Stimulated activated CD4-positive, alpha-beta T cell treated with anti-CD3 and anti-CD28 coated beads, Interleukin-12 subunit alpha, Interleukin-12 subunit beta, amount 100 ng/mL, for 24 hours (primary cell): ENCODE data around the gene PIK3R5.
"Not testable (repeated sequence)": the region's sequence is repeated elsewhere in the genome, so short reads cannot be mapped to it uniquely, and the experiment has no call there.

Experiments
- DNase-seq, 2 experiments: peaks; one replicate each; pipeline ENCODE4 v3.0.0-alpha.2; 2020; ENCODE audit warnings: low read depth in 2 of 2

PIK3R5 gene, protein sequence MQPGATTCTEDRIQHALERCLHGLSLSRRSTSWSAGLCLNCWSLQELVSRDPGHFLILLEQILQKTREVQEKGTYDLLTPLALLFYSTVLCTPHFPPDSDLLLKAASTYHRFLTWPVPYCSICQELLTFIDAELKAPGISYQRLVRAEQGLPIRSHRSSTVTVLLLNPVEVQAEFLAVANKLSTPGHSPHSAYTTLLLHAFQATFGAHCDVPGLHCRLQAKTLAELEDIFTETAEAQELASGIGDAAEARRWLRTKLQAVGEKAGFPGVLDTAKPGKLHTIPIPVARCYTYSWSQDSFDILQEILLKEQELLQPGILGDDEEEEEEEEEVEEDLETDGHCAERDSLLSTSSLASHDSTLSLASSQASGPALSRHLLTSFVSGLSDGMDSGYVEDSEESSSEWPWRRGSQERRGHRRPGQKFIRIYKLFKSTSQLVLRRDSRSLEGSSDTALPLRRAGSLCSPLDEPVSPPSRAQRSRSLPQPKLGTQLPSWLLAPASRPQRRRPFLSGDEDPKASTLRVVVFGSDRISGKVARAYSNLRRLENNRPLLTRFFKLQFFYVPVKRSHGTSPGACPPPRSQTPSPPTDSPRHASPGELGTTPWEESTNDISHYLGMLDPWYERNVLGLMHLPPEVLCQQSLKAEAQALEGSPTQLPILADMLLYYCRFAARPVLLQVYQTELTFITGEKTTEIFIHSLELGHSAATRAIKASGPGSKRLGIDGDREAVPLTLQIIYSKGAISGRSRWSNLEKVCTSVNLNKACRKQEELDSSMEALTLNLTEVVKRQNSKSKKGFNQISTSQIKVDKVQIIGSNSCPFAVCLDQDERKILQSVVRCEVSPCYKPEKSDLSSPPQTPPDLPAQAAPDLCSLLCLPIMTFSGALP

GRCh38 chr17:8965394-8966168, at the start of gene PIK3R5:
Gene PIK3R5 (minus strand): TSS chr17:8965707. CDS start chr17:8911494, 54,213 bp downstream.
- peak; percentile 60 to 78 for DNase-seq

- DNase-seq: no peak
These were observed 45.5 kb upstream of the PIK3R5 start for GRCh38 chr17:9011001-9011400.

GRCh38 chr17:9009737-9010136, 44.2 kb upstream of the PIK3R5 start:
- no peak for DNase-seq

GRCh38 chr17:9009096-9009495, 43.6 kb upstream of the PIK3R5 start:
- no peak for DNase-seq

DNA sequence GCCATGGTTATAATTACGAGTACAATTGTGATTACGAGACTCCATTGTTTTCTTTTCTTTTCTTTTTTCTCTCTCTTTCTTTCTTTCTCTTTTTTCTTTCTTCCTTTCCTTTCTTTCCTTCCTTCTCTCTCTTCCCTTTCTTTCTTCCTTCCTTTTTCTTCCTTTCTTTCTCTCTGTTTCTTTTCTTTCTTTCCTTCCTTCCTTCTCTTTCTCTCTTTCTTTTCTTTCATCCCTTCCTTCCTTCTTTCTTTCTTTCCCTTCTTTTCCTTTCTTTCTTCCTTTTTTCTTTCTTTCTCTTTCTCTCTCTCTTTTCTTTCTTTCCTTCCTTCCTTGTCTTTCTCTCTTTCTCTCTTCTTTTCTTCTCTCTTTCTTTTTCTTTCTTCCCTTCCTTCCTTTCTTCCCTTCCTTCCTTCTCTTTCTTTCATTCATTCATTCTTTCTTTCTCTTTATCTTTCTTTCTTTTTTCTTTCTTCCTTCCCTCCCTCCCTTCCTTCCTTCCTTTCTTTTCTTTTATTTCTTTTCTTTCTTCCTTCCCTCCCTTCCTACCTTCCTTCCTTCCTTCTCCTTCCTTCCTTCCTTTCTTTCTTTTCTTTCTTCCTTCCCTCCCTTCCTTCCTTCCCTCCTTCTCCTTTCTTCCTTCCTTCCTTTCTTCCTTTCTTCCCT, 41.7 kb upstream of the PIK3R5 start:
- DNase-seq: no peak

DNA sequence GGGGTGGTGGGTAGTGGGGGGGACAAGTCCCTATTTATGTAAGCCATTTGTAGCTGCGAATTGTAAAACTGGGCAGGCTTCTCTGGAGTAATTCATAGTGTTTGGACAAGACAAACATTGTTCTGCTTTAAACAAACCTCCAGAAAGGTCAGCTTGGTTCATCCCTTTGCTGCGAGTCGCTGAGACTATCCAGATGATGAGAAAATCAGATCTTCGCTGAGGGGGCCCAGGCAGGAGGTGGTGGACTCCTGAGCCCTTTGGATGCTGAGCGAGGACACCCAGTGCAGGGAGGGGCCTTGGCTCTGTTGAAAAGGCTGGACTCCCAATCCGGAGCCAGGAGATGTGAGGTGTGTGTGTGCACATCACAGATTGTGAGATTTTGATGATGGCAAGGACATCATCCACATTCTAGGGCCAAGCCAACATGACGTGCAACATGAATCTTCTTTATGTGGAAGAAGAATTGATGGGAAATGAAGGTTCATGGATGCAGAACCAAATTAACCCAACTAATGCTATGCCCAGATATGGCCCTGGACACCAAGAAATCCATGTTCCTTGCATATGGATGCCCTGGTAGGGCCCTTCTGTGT, 40.8 kb upstream of the PIK3R5 start:
- no peak for DNase-seq

DNA sequence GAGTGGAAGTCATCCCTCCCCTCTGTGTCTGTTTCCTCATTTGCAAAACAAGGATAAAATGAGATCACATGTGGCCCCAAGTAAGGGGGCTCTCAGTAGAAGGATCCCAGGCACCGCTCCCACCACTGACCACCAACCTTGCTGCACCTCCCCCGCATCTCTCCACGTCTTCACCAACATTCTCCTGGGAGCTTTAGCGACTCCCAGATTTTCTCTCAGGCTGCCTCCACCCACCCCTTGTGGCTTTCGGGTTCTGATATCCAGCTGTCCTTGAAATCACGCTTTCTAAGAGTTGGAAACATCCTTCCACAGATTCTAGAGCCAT, 39.4 kb upstream of the PIK3R5 start:
- DNase-seq: no peak

GRCh38 chr17:9004132-9004960, 38.8 kb upstream of the PIK3R5 start:
- no peak for DNase-seq

GRCh38 chr17:9003355-9004131, 38.0 kb upstream of the PIK3R5 start:
- DNase-seq: no peak

DNA sequence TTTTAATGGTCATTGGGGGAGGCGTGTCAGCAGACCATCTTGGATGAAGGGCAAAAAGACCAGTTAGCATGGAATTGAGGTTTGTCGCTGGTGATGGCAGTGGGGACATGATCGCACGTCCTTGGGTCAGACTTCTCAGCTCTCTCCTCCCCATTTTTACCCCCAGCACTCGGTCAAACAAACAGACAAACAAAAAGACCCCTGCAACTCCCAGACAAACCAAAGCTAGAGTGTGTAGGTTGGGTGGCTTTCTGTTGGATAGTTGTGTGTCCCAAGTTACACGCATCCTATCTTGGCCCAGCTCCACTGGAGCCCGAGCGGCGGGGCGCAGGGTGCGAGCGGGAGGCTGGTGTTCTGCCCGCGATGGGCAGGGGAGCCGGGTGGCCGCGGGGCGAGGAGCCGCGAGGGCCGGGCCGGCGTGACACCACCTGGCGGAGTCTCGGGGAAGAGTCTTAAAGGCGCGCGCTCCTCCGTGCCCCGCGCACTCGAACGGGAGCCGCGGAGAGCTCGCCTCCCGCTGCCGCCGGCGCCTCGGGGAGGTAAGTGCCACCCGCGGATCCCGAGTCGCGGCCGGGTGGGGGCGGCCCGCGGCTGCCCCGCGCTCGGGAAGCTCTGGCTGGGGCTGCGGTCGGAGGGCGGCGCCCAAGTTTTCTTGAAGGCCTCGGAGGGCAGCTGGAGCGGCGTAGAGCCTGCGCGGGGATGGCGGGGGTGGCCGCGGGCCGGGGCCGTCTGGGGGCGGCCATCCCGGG, 37.3 kb upstream of the PIK3R5 start:
- DNase-seq: no peak

GRCh38 chr17:9002227-9002605, 36.7 kb upstream of the PIK3R5 start:
- DNase-seq: no peak

DNA sequence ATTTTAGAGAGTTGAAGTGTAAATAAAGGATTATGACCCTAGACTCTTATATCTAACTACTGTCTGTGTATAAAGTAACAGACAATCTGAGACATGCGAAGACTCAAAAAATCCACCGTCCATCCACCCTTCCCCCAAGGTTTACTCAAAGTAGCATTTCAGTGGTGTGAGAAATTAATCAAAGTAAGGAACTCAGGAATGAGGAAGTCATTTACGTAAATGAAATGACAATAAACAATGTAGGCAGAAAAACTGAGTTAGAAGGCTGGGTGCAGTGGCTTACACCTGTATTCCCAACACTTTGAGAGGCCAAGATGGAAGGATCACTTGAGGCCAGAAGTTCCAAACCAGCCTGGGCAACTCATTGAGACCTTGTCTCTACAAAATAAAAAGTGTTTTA, 36.1 kb upstream of the PIK3R5 start:
- DNase-seq: no peak

GRCh38 chr17:8997994-8998628, 32.6 kb upstream of the PIK3R5 start:
- DNase-seq: peak; percentile 61 to 68

GRCh38 chr17:8995711-8996110, 30.2 kb upstream of the PIK3R5 start:
- DNase-seq: no peak

- DNase-seq: peak; percentile 39 to 71
These were observed 28.8 kb upstream of the PIK3R5 start for GRCh38 chr17:8994319-8994718.

GRCh38 chr17:8991514-8992285, 26.2 kb upstream of the PIK3R5 start:
- peak; percentile 20 to 61 for DNase-seq

DNA sequence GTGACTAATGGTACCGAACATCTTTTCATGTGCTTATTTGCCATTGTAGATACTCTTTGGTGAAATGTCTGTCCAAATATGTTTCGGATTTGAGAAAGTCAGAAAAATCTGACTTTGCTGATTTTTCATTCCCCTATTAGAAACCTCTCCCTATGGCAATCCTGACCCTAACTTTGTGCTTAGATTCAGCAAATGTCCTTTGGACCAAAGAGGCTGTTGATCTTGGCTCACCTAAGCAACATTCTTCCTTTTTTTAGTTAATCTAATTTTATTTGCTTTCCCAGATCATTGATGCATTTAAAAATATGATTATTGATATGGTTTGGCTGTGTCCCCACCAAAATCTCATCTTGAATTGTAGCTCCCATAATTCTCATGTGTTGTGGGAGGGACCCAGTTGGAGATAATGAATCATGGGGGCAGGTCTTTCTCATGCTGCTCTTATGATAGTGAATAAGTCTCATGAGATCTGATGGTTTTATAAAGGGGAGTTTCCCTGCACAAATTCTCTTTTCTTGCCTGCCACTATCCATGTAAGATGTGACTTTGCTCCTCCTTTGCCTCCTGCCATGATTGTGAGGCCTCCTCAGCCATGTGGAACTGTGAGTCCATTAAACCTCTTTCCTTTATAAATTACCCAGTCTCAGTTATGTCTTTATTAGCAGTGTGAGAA, 22.9 kb upstream of the PIK3R5 start:
- not testable (repeated sequence) for DNase-seq
